Ascending aorta (tissue), 2 donors: ENCODE data around the gene PXDC1. TPM values are rescaled to one million over a fixed set of nuclear protein-coding genes. Genes with fewer than 3 reads are reported as not detected.

Source experiments
- DNase-seq, 2 donors: peaks; one replicate each; pipeline ENCODE4 v3.0.0-alpha.2; 2019; ENCODE audit warnings: low spot score in 2 of 2
- H3K27ac ChIP-seq, 2 donors: fragments of 200-600 bp; sonication (generic); one replicate each; pipeline ENCODE4 v1.5.1; 2016 to 2017; ENCODE audit warnings: mild to moderate bottlenecking in 1 of 2
- H3K27me3 ChIP-seq: fragments of 200-600 bp; sonication (generic); one replicate; pipeline ENCODE4 v1.5.1; 2017
- H3K36me3 ChIP-seq, 2 donors: fragments of 200-600 bp; sonication (generic); one replicate each; pipeline ENCODE4 v1.5.1; 2016
- H3K4me1 ChIP-seq, 2 donors: fragments of 200-600 bp; sonication (generic); one replicate each; pipeline ENCODE4 v1.5.1; 2016 to 2017; ENCODE audit warnings: mild to moderate bottlenecking in 1 of 2
- H3K4me3 ChIP-seq, 2 donors: fragments of 200-600 bp; sonication (generic); one replicate each; pipeline ENCODE4 v1.5.1; 2016 to 2017; ENCODE audit warnings: mild to moderate bottlenecking in 1 of 2
- H3K9me3 ChIP-seq, 2 donors: fragments of 200-600 bp; sonication (generic); one replicate each; pipeline ENCODE4 v1.5.1; 2016
- intact Hi-C: fragments of 100-400 bp; cut with DNase I; formaldehyde crosslinking; loops from one replicate; pipeline ENCODE4 v1.15.1; 2023
- total RNA-seq: library from RNA; depleted of rRNA; stranded (reverse); fragments of >200 nt; gene quantifications from one replicate; pipeline ENCODE4 v1.1.0, GENCODE V29; 2016
- TF ChIP-seq, protein P1 (sequence below), 3 experiments: fragments of 200-600 bp in 2 of 3; fragments of 450-650 bp in 1 of 3; sonication (generic) in 2 of 3; IDR thresholded peaks; one replicate each; pipeline ENCODE4 v1.5.1; 2016 to 2019; ENCODE audit warnings: antibody characterized with exemption in 3 of 3, mild to moderate bottlenecking in 1 of 3, moderate library complexity in 1 of 3

PXDC1 gene
- total RNA-seq, 1 donor from 2014 or later = 310 TPM

DNA sequence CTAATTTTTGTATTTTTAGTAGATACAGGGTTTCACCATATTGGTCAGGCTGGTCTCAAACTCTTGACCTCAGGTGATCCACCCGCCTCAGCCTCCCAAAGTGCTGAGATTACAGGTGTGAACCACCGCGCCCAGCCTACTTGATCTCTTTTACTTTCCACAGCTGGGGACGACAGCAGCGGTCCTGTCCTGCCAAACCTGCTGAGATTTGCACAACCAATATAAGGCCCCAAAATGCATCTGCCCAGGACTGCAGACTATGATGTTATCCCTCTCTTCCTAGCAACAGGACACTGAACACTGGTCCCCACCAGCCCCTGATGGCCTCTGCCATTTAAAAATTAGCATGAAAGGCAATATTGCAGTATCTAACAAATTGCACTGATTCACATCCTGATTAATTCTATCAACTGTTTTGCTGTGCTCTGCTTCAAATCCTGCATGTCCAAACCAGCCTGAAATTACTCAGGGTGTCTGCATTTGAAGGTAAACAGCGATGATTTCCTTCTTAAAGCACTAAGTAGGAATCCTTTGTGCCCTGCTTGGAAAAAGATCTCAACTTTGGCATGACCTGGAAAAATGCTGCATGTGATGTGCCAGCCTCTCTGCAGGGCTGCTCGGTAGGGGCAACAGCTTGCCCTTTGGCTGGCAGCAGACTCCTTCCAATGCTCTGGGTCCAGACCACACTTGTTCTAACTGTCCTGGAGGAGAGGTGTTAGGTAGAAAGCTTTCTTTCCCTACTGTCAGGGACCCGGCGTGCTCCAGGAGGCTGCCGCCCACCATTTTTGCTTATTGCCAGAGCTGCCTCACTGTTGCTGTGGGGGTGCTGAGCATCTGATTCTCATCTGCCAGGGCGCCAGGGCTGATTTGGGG lies 27.4 kb upstream of the PXDC1 start:
- Histone ChIP-seq H3K27ac (no peak overlapping the region), H3K36me3 (no peaks in the 10 kb centered on the region), H3K27me3 (no peaks in the 10 kb centered on the region), H3K4me3 (no peak overlapping the region), H3K9me3 (no peaks in the 10 kb centered on the region), H3K4me1 (no peaks in the 10 kb centered on the region)
- TF ChIP-seq, protein P1, sequence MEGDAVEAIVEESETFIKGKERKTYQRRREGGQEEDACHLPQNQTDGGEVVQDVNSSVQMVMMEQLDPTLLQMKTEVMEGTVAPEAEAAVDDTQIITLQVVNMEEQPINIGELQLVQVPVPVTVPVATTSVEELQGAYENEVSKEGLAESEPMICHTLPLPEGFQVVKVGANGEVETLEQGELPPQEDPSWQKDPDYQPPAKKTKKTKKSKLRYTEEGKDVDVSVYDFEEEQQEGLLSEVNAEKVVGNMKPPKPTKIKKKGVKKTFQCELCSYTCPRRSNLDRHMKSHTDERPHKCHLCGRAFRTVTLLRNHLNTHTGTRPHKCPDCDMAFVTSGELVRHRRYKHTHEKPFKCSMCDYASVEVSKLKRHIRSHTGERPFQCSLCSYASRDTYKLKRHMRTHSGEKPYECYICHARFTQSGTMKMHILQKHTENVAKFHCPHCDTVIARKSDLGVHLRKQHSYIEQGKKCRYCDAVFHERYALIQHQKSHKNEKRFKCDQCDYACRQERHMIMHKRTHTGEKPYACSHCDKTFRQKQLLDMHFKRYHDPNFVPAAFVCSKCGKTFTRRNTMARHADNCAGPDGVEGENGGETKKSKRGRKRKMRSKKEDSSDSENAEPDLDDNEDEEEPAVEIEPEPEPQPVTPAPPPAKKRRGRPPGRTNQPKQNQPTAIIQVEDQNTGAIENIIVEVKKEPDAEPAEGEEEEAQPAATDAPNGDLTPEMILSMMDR (IDR thresholded peaks at IDR 0.05) = no peak
- intact Hi-C loops = no loop called here
- no peak for DNase-seq

DNA sequence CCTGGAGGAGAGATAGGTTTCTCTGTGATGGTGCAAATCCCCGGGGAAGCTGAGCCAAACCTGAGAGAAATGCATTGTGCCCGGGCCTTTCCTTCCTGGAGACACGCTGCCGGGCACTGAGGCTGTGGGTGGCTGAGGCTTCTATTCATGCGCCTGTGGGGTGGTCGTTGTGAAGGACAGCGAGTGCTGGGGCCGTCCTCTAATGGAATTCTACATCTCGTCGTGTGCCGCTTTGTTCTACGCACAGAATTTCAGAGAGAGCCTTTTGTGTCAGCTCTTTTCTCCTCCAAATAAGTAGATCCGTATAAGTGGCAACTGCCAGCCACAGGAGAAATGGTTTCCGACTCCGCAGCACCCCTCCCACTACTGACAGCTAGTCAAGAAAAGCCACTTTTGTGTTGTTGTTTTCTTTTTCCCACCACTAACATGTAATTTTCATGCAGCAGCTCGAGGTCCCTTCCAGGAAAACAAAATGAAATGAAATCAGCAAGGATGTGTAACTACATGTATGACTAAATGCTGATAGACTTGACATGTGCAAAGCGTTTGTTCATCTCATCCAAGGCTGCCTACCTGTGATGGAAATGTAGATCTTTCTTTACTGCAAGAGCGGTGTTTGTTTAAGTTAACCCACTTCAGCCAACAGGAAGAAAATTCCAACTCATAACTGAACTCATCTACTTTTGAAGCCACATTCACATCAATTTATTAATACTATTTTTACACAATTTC lies 26.4 kb upstream of the PXDC1 start:
- peaks cover 0 to 3% of the 10 kb centered on the region in 2 donors for H3K4me1 ChIP-seq
- TF ChIP-seq, protein P1 (IDR thresholded peaks at IDR 0.05) = no peak
- no peak overlapping the region for H3K27ac ChIP-seq
- no peaks in the 10 kb centered on the region for H3K36me3 ChIP-seq
- intact Hi-C loops = no loop called here
- no peak for DNase-seq
- no peaks in the 10 kb centered on the region for H3K9me3 ChIP-seq
- H3K27me3 ChIP-seq = no peaks in the 10 kb centered on the region
- no peak overlapping the region for H3K4me3 ChIP-seq

DNA sequence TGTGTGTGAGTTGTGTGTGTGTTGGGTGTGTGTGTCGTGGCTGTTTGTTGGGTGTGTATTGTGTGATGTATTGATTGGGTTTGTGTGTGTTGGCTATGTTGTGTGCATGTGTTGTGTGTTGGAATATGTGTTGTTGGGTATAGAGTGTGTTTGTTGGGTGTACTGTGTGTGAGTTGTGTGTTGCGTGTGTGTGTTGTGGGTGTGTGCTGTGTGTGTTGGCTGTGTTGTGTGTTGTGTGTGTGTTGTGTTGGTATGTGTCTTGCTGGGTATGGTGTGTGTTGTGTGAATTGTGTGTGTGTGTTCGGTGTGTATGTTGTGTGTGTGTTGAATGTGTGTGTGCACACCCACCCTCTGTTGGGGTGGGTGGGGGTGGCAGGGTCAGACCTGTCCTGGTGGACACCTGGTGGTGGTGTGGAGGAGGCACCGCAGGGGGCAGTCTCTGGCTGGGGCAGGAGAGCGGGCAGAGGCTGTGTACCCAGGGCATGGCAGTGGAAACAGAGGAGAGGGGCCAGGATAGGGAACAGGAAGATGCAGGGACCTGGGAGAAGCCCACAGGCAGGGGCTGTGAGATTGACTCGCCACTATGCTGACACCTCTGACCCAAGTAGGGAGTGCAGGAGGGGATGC lies 25.5 kb upstream of the PXDC1 start:
- Histone ChIP-seq H3K36me3 (no peaks in the 10 kb centered on the region), H3K4me3 (no peak overlapping the region), H3K4me1 (peaks cover 0 to 3% of the 10 kb centered on the region in 2 donors), H3K9me3 (no peaks in the 10 kb centered on the region), H3K27ac (no peak overlapping the region), H3K27me3 (no peaks in the 10 kb centered on the region)
- intact Hi-C loops = no loop called here
- DNase-seq = no peak
- TF ChIP-seq, protein P1 (IDR thresholded peaks at IDR 0.05) = no peak

DNA sequence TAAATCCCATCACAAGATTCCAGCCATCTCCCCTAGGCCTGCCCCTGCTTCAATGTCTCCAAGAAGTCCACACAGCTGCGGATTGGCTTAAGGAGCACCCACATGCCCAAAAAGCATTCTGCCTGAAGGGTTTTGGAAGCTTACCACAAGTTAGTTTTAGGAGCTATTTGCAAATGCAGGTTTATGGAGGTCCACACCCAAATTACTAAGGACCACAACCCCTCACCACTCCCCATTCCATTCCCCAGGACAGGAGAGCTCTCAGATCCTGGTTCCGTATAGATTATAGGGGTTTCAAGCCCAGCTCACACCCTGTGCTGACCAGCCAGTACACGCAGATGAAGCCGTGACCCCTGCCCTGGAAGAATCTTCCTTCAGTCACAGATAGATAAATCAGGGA lies 24.3 kb upstream of the PXDC1 start:
- TF ChIP-seq, protein P1 (IDR thresholded peaks at IDR 0.05) = no peak
- Histone ChIP-seq H3K9me3 (no peaks in the 10 kb centered on the region), H3K4me1 (peaks cover 0 to 3% of the 10 kb centered on the region in 2 donors), H3K36me3 (no peaks in the 10 kb centered on the region), H3K27ac (no peak overlapping the region), H3K4me3 (no peak overlapping the region), H3K27me3 (no peaks in the 10 kb centered on the region)
- intact Hi-C loops = no loop called here
- DNase-seq = no peak

DNA sequence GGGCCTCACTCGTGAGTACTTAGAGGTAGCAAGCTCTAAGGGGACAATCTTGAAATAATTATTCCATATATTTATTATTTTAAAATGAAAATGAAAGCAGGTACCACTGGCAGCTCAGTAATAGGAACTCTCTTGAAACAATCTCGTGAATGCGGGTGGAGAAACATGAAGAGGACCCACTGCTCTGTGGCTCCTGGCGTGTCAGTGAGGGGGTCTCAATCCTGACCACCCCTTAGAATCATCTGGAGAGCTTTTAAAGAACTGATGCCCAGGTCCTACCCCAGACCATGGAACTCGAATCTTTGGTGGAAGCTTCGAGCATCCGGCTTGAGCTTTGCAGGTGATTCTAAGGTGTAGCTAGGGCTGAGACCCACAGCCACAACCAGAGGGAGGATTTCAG lies 23.9 kb upstream of the PXDC1 start:
- DNase-seq = no peak
- Histone ChIP-seq H3K4me3 (no peak overlapping the region), H3K4me1 (peaks cover 0 to 3% of the 10 kb centered on the region in 2 donors), H3K36me3 (no peaks in the 10 kb centered on the region), H3K27ac (no peak overlapping the region), H3K9me3 (no peaks in the 10 kb centered on the region), H3K27me3 (no peaks in the 10 kb centered on the region)
- intact Hi-C loops = no loop called here
- TF ChIP-seq, protein P1 (IDR thresholded peaks at IDR 0.05) = no peak
